K562 (cell line): Measurements from ENCODE around the gene CCNL2. TPM values are rescaled to one million over a fixed set of nuclear protein-coding genes. Genes with fewer than 3 reads are reported as not detected.

Experiments used
- CREB1 ChIP-seq, 2 experiments: sonication (generic) in 1 of 2; formaldehyde crosslinking in 1 of 2; IDR thresholded peaks; 2 replicates each; pipeline versions ENCODE4 v1.6.1 to v1.8.0; 2012 to 2022; ENCODE audit warnings: inconsistent platforms in 1 of 2, mild to moderate bottlenecking in 1 of 2, missing genetic modification reagents in 1 of 2, moderate library complexity in 1 of 2
- CXXC5 ChIP-seq: fragments of 250-450 bp; sonication (Bioruptor Pico); IDR thresholded peaks from 2 replicates; pipeline ENCODE4 v1.8.0; 2022; ENCODE audit warnings: inconsistent platforms, mild to moderate bottlenecking, moderate library complexity
- DNMT1 ChIP-seq: fragments of 450-650 bp; IDR thresholded peaks from 2 replicates; pipeline ENCODE4 v1.6.1; 2016; ENCODE audit warnings: antibody characterized with exemption, mild to moderate bottlenecking
- ESRRB ChIP-seq: fragments of 250-450 bp; sonication (Bioruptor Pico); IDR thresholded peaks from 2 replicates; pipeline ENCODE4 v1.5.0; 2020; ENCODE audit warnings: mild to moderate bottlenecking, moderate library complexity, borderline replicate concordance
- GATAD2B ChIP-seq: fragments of 450-650 bp; IDR thresholded peaks from 2 replicates; pipeline ENCODE4 v1.6.1; 2017; ENCODE audit warnings: mild to moderate bottlenecking, borderline replicate concordance
- HMG20B ChIP-seq: fragments of 250-450 bp; sonication (Bioruptor Pico); IDR thresholded peaks from 2 replicates; pipeline ENCODE4 v1.5.0; 2021; ENCODE audit warnings: mild to moderate bottlenecking
- NCOA2 ChIP-seq, 2 experiments: fragments of 450-650 bp; IDR thresholded peaks; 2 replicates each; pipeline ENCODE4 v1.6.1; 2018; ENCODE audit warnings: mild to moderate bottlenecking in 2 of 2, moderate library complexity in 1 of 2; ENCODE audit not compliant: partially characterized antibody in 2 of 2
- PATZ1 ChIP-seq: fragments of 250-450 bp; sonication (Bioruptor Pico); IDR thresholded peaks from 2 replicates; pipeline ENCODE4 v1.5.0; 2020; ENCODE audit warnings: mild to moderate bottlenecking, borderline replicate concordance
- SMAD4 ChIP-seq: fragments of 250-450 bp; sonication (Bioruptor Pico); conservative IDR thresholded peaks from 2 replicates; pipeline ENCODE4 v1.8.0; 2021; ENCODE audit warnings: inconsistent platforms, mild to moderate bottlenecking, moderate library complexity
- SMARCE1 ChIP-seq: fragments of 450-650 bp; IDR thresholded peaks from 2 replicates; pipeline ENCODE4 v1.7.1; 2016; ENCODE audit warnings: mild to moderate bottlenecking
- SUPT5H ChIP-seq: fragments of 450-650 bp; IDR thresholded peaks from 2 replicates; pipeline ENCODE4 v1.6.1; 2016
- TRIM24 ChIP-seq, 2 experiments: fragments of 450-650 bp; IDR thresholded peaks; 2 replicates each; pipeline ENCODE4 v1.6.1; 2016
- ZNF143 ChIP-seq: sonication (generic); formaldehyde crosslinking; IDR thresholded peaks from 2 replicates; pipeline ENCODE4 v1.9.0; 2022; ENCODE audit warnings: mild to moderate bottlenecking, missing genetic modification reagents
- polyA plus RNA-seq, 8 experiments: library from polyadenylated mRNA; depleted of rRNA in 4 of 8; stranded (reverse) in 5 of 8; unstranded in 3 of 8; fragments of >200 nt; fragmentation: Nextera tagmentation in 2 of 8; fragmentation: Illumina TruSeq in 1 of 8; extraction: Ambion mirVana in 2 of 8; extraction: Trizol in 1 of 8; gene quantifications; 2 replicates each; pipeline versions ENCODE4 v1.2.1 to v1.2.3, GENCODE V29; 2011 to 2014; ENCODE audit warnings: inconsistent platforms in 1 of 8, missing spikeins in 1 of 8
- total RNA-seq, 7 experiments: library from RNA; depleted of rRNA in 6 of 7; stranded (reverse); fragments of >200 nt in 6 of 7; fragmentation: Illumina TruSeq in 2 of 7; extraction: Trizol in 2 of 7; gene quantifications; 2 replicates each; pipeline versions ENCODE4 v1.2.1 to v1.2.3, GENCODE V29; 2011 to 2021; ENCODE audit warnings: low replicate concordance in 1 of 7
- TF ChIP-seq, protein P1 (sequence below): sonication (generic); formaldehyde crosslinking; IDR thresholded peaks from 2 replicates; pipeline ENCODE4 v1.8.0; 2022; ENCODE audit warnings: mild to moderate bottlenecking, missing genetic modification reagents
- TF ChIP-seq, protein P2 (sequence below): fragments of 450-650 bp; IDR thresholded peaks from 2 replicates; pipeline ENCODE4 v1.6.1; 2014; ENCODE audit warnings: low read depth, mild to moderate bottlenecking, moderate library complexity, borderline replicate concordance
- TF ChIP-seq, protein P3 (sequence below): IDR thresholded peaks from 2 replicates; pipeline ENCODE4 v1.6.1; 2011; ENCODE audit warnings: borderline replicate concordance, low read depth, mild to moderate bottlenecking, moderate library complexity, low read length; ENCODE audit not compliant: insufficient read depth, poor library complexity, severe bottlenecking

CCNL2 gene
- total and polyA plus RNA-seq, 9 of the 15 experiments (the other 6 are each of a cell fraction or from before 2014, with no cell fraction given) = 2.8 to 287 (median 94.5) TPM

DNA sequence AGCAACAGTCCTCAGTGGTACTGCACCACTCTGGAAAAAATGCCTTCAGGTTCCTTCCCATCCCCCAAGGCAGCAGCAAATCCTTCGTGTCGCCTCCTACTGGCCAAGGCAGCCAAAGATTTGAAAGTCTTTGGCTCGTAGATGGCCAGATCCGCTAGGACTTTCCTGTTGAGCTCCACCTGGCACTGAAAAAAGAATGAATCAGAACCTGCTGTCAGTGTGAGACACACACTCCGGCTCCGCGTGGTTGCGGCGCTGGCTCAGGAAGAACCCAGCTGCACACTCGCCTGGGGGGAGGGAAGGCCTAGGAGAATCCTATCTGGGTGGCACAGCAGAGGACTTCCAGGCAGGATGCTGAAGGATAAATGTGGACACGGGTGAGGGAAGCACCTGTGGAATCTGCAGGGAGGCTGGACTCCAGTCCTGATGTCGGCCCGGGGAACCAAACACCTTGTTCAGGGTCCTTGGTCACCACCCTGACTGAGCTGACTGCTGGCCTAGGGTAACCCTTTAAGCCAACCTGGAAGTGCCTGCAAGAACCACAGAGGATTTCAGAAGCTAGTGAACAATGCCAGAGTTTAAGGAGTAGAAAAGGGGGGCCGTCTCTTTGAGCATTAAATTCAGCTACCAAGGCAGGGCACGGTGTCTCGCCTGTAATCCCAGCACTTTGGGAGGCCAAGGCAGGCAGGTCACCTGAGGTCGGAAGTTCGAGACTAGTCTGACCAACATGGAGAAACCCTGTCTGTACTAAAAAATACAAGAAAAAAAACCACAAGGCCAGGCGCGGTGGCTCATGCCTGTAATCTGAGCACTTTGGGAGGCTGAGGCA, 3.2 kb upstream of the CCNL2 start (continued):
- TF ChIP-seq SMAD4 (CRISPR knock-in tag) = 0 out of 2 replicates have a peak, but pooled peaks have one; percentile 26
- TF ChIP-seq CXXC5 (CRISPR knock-in tag) = peak; percentile 36; the same call in 1 of the 2 replicates
- no peak for TF ChIP-seq PATZ1 (CRISPR knock-in tag)
- no peak for TF ChIP-seq ESRRB (CRISPR knock-in tag)
- TF ChIP-seq GATAD2B = no peak
- no peak for TF ChIP-seq NCOA2 (IDR thresholded peaks at IDR 0.05; ENCODE audit: partially characterized antibody in 2 of 2)
- 0 out of 2 replicates have a peak, but pooled peaks have one; percentile 12 for TF ChIP-seq CREB1 (IDR thresholded peaks at IDR 0.05)
- no peak for TF ChIP-seq CREB1 (CRISPR knock-in tag; IDR thresholded peaks at IDR 0.05)
- TF ChIP-seq DNMT1 = no peak
- TF ChIP-seq HMG20B (CRISPR knock-in tag) = no peak
- TF ChIP-seq ZNF143 (CRISPR knock-in tag) = no peak
- TF ChIP-seq, protein P1, sequence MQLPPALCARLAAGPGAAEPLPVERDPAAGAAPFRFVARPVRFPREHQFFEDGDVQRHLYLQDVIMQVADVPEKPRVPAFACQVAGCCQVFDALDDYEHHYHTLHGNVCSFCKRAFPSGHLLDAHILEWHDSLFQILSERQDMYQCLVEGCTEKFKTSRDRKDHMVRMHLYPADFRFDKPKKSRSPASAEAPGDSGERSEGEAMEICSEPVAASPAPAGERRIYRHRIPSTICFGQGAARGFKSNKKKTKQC (CRISPR knock-in tag) = peak; percentile 14; the same call in 1 of the 2 replicates
- no peak for TF ChIP-seq SMARCE1
- TF ChIP-seq, protein P2, sequence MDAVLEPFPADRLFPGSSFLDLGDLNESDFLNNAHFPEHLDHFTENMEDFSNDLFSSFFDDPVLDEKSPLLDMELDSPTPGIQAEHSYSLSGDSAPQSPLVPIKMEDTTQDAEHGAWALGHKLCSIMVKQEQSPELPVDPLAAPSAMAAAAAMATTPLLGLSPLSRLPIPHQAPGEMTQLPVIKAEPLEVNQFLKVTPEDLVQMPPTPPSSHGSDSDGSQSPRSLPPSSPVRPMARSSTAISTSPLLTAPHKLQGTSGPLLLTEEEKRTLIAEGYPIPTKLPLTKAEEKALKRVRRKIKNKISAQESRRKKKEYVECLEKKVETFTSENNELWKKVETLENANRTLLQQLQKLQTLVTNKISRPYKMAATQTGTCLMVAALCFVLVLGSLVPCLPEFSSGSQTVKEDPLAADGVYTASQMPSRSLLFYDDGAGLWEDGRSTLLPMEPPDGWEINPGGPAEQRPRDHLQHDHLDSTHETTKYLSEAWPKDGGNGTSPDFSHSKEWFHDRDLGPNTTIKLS = peak; percentile 21; the same call in 1 of the 2 replicates
- TF ChIP-seq SUPT5H = peak; percentile 47; the same call in 1 of the 2 replicates
- peak; percentile 17 to 51; a peak in 1 of 4 replicates for TF ChIP-seq TRIM24 (IDR thresholded peaks at IDR 0.05)
- TF ChIP-seq, protein P3, sequence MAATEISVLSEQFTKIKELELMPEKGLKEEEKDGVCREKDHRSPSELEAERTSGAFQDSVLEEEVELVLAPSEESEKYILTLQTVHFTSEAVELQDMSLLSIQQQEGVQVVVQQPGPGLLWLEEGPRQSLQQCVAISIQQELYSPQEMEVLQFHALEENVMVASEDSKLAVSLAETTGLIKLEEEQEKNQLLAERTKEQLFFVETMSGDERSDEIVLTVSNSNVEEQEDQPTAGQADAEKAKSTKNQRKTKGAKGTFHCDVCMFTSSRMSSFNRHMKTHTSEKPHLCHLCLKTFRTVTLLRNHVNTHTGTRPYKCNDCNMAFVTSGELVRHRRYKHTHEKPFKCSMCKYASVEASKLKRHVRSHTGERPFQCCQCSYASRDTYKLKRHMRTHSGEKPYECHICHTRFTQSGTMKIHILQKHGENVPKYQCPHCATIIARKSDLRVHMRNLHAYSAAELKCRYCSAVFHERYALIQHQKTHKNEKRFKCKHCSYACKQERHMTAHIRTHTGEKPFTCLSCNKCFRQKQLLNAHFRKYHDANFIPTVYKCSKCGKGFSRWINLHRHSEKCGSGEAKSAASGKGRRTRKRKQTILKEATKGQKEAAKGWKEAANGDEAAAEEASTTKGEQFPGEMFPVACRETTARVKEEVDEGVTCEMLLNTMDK = peak; percentile 92
